Liver (tissue), 3 donors: Measurements from ENCODE around the gene PTPRQ.

Source experiments
- ATF3 ChIP-seq: IDR thresholded peaks from 2 replicates; pipeline ENCODE4 v1.6.1; 2016; ENCODE audit warnings: antibody characterized with exemption
- CTCF ChIP-seq: fragments of 150-350 bp; IDR thresholded peaks from 2 replicates; pipeline ENCODE4 v1.5.1; 2017; ENCODE audit warnings: improper control_type of control experiment, low read depth, low read length; ENCODE audit not compliant: missing input control
- EGR1 ChIP-seq, 2 donors: IDR thresholded peaks; 2 replicates each; pipeline ENCODE4 v1.6.1; 2016 to 2018; ENCODE audit warnings: antibody characterized with exemption in 2 of 2, low read depth in 2 of 2
- FOXA1 ChIP-seq: IDR thresholded peaks from 2 replicates; pipeline ENCODE4 v1.6.1; 2016; ENCODE audit warnings: antibody characterized with exemption
- HNF4G ChIP-seq: IDR thresholded peaks from 2 replicates; pipeline ENCODE4 v1.6.1; 2016; ENCODE audit warnings: antibody characterized with exemption
- JUND ChIP-seq, 2 donors: IDR thresholded peaks; 2 replicates each; pipeline ENCODE4 v1.6.1; 2016; ENCODE audit warnings: antibody characterized with exemption in 2 of 2
- RAD21 ChIP-seq, 2 donors: IDR thresholded peaks; 2 replicates each; pipeline ENCODE4 v1.6.1; 2016; ENCODE audit warnings: antibody characterized with exemption in 2 of 2, mild to moderate bottlenecking in 2 of 2
- RXRA ChIP-seq, 2 donors: IDR thresholded peaks; 2 replicates each; pipeline ENCODE4 v1.6.1; 2017 to 2018; ENCODE audit warnings: antibody characterized with exemption in 2 of 2, mild to moderate bottlenecking in 1 of 2
- SP1 ChIP-seq: IDR thresholded peaks from 2 replicates; pipeline ENCODE4 v1.6.1; 2018; ENCODE audit warnings: antibody characterized with exemption, mild to moderate bottlenecking
- TAF1 ChIP-seq: conservative IDR thresholded peaks from 2 replicates; pipeline ENCODE4 v1.6.1; 2016; ENCODE audit warnings: antibody characterized with exemption, mild to moderate bottlenecking
- YY1 ChIP-seq: IDR thresholded peaks from 2 replicates; pipeline ENCODE4 v1.6.1; 2016; ENCODE audit warnings: antibody characterized with exemption, mild to moderate bottlenecking
- ZBTB33 ChIP-seq: IDR thresholded peaks from 2 replicates; pipeline ENCODE4 v1.6.1; 2016; ENCODE audit warnings: antibody characterized with exemption
- TF ChIP-seq, protein P1 (sequence below): IDR thresholded peaks from 2 replicates; pipeline ENCODE4 v1.6.1; 2016; ENCODE audit warnings: antibody characterized with exemption
- TF ChIP-seq, protein P2 (sequence below): IDR thresholded peaks from 2 replicates; pipeline ENCODE4 v1.6.1; 2016; ENCODE audit warnings: antibody characterized with exemption, mild to moderate bottlenecking
- donor health status: healthy.
- donor health status: healthy.

DNA sequence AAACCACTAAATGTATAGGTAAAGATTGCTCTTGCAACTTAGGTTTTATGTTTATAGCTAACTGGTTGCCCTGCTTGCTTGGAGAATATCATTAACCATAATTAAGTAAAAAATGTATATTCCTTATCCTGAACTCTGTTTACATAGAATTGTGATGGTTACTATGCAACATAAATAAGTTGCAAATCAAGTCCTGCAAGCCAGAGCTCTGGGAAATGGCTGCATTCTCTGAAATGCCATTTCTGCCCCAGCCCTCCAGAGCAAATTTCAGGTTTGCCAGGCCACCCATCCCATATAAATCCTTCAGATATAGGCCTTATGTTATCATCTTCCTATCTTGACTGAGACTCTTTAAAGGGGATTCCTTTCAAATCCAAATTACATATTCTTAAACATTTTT, 145.0 kb downstream of the PTPRQ start:
- no peak for TF ChIP-seq TAF1
- no peak for TF ChIP-seq CTCF
- TF ChIP-seq RAD21 (IDR thresholded peaks at IDR 0.05), result no peak
- no peak for TF ChIP-seq JUND (IDR thresholded peaks at IDR 0.05)
- no peak for TF ChIP-seq RXRA (IDR thresholded peaks at IDR 0.05)
- TF ChIP-seq, protein P1, sequence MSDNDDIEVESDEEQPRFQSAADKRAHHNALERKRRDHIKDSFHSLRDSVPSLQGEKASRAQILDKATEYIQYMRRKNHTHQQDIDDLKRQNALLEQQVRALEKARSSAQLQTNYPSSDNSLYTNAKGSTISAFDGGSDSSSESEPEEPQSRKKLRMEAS, result no peak
- no peak for TF ChIP-seq EGR1 (IDR thresholded peaks at IDR 0.05; ENCODE audit: low read depth in 2 of 2)
- TF ChIP-seq, protein P2, sequence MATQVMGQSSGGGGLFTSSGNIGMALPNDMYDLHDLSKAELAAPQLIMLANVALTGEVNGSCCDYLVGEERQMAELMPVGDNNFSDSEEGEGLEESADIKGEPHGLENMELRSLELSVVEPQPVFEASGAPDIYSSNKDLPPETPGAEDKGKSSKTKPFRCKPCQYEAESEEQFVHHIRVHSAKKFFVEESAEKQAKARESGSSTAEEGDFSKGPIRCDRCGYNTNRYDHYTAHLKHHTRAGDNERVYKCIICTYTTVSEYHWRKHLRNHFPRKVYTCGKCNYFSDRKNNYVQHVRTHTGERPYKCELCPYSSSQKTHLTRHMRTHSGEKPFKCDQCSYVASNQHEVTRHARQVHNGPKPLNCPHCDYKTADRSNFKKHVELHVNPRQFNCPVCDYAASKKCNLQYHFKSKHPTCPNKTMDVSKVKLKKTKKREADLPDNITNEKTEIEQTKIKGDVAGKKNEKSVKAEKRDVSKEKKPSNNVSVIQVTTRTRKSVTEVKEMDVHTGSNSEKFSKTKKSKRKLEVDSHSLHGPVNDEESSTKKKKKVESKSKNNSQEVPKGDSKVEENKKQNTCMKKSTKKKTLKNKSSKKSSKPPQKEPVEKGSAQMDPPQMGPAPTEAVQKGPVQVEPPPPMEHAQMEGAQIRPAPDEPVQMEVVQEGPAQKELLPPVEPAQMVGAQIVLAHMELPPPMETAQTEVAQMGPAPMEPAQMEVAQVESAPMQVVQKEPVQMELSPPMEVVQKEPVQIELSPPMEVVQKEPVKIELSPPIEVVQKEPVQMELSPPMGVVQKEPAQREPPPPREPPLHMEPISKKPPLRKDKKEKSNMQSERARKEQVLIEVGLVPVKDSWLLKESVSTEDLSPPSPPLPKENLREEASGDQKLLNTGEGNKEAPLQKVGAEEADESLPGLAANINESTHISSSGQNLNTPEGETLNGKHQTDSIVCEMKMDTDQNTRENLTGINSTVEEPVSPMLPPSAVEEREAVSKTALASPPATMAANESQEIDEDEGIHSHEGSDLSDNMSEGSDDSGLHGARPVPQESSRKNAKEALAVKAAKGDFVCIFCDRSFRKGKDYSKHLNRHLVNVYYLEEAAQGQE, result no peak
- TF ChIP-seq ZBTB33, result no peak
- no peak for TF ChIP-seq ATF3
- no peak for TF ChIP-seq FOXA1
- no peak for TF ChIP-seq SP1
- TF ChIP-seq YY1, result no peak
- no peak for TF ChIP-seq HNF4G
